ENCODE measurements around the gene FAM193B. TPM values are rescaled to one million over a fixed set of nuclear protein-coding genes. Genes with fewer than 3 reads are reported as not detected.

The FAM193B gene
- polyA plus RNA-seq, 3 donors: 1.6 to 216 (median 1.9) TPM

GRCh38 chr5:177603631-177604030, 49.3 kb upstream of the FAM193B start:
- TF ChIP-seq, protein P1, sequence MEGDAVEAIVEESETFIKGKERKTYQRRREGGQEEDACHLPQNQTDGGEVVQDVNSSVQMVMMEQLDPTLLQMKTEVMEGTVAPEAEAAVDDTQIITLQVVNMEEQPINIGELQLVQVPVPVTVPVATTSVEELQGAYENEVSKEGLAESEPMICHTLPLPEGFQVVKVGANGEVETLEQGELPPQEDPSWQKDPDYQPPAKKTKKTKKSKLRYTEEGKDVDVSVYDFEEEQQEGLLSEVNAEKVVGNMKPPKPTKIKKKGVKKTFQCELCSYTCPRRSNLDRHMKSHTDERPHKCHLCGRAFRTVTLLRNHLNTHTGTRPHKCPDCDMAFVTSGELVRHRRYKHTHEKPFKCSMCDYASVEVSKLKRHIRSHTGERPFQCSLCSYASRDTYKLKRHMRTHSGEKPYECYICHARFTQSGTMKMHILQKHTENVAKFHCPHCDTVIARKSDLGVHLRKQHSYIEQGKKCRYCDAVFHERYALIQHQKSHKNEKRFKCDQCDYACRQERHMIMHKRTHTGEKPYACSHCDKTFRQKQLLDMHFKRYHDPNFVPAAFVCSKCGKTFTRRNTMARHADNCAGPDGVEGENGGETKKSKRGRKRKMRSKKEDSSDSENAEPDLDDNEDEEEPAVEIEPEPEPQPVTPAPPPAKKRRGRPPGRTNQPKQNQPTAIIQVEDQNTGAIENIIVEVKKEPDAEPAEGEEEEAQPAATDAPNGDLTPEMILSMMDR (IDR thresholded peaks at IDR 0.05): no peak
- Histone ChIP-seq H3K4me2 (replicated peaks; ENCODE audit: extremely low read depth, low read length, poor library complexity, severe bottlenecking) (no peak overlapping the region), H3K79me2 (ENCODE audit: insufficient read depth, low read length) (peaks cover 15% of the 10 kb centered on the region), H3K4me1 (ENCODE audit: control insufficient read depth in 1 of 2, insufficient read depth in 2 of 2, low read length in 2 of 2) (peaks cover 17 to 23% of the 10 kb centered on the region in 2 donors), H3K9ac (ENCODE audit: insufficient read depth, low read length, poor library complexity, severe bottlenecking) (no peak overlapping the region), H2AFZ (ENCODE audit: insufficient read depth, low read depth, low read length, poor library complexity, severe bottlenecking) (no peak overlapping the region), H3K9me3 (replicated peaks in 1 of 2; ENCODE audit: control insufficient read depth in 1 of 2, insufficient read depth in 1 of 2, low read length in 2 of 2) (no peaks in the 10 kb centered on the region), H3K36me3 (replicated peaks in 1 of 2; ENCODE audit: control insufficient read depth in 1 of 2, insufficient read depth in 2 of 2, low read length in 2 of 2) (peaks cover 4 to 25% of the 10 kb centered on the region in 2 donors), H3K27me3 (ENCODE audit: control insufficient read depth in 2 of 2, insufficient read depth in 2 of 2, low read length in 2 of 2) (no peaks in the 10 kb centered on the region), H4K20me1 (ENCODE audit: insufficient read depth, low read length) (peaks cover 26% of the 10 kb centered on the region), H3K4me3 (replicated peaks in 1 of 3; ENCODE audit: low read depth in 2 of 3, low read length in 3 of 3) (no peak overlapping the region), H3K27ac (ENCODE audit: low read depth in 1 of 2, low read length in 2 of 2) (no peak overlapping the region)
- Mint-ChIP-seq H3K4me1 (peaks cover 25% of the 10 kb centered on the region), H3K27me3 (ENCODE audit: low read depth in 3 of 3) (peaks cover 0 to 5% (median 3%) of the 10 kb centered on the region in 3 donors), H3K36me3 (peaks cover 26 to 29% of the 10 kb centered on the region in 2 donors), H3K4me3 (no peak overlapping the region), H3K9me3 (peaks cover 0 to 2% (median 0%) of the 10 kb centered on the region in 7 donors), H3K27ac (peak overlapping the region in 1 of 7 donors; percentile 6)
- intact Hi-C loops (cut with micrococcal nuclease): no loop called here
- no peak for DNase-seq
- 87% methylated on average over 8 of the region's 8 CpGs for WGBS (ENCODE audit: insufficient coverage)

DNA sequence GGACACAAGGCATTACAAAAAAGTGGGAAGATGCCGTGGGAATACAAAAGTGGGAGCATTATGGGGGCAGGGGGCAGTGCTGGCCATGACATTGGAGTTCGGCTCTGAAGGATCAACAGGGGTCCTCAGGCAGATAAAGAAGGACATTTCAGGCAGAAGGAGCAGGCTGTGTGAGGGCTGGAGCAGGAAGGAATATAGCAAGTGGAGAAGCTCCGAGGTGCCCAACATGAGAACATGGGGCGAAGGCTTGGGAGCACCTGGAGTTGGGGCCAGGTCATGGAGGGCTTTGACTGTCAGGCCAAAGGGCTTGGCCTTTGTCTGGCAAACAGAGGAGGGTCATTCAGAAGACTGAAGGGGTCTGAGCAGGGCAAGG, 48.1 kb upstream of the FAM193B start:
- no peaks in the 10 kb centered on the region for H3K27me3 ChIP-seq (ENCODE audit: control insufficient read depth in 2 of 2, insufficient read depth in 2 of 2, low read length in 2 of 2)
- Mint-ChIP-seq H3K4me1 (peaks cover 30% of the 10 kb centered on the region), H3K36me3 (peaks cover 26 to 27% of the 10 kb centered on the region in 2 donors), H3K27me3 (ENCODE audit: low read depth in 3 of 3) (peaks cover 0 to 5% (median 1%) of the 10 kb centered on the region in 3 donors), H3K9me3 (peaks cover 0 to 2% (median 0%) of the 10 kb centered on the region in 7 donors), H3K4me3 (no peak overlapping the region), H3K27ac (peak overlapping the region in 1 of 7 donors; percentile 17)
- WGBS (ENCODE audit: insufficient coverage): 96% methylated on average over 4 of the region's 4 CpGs
- H3K4me1 ChIP-seq (ENCODE audit: control insufficient read depth in 1 of 2, insufficient read depth in 2 of 2, low read length in 2 of 2): peaks cover 19 to 23% of the 10 kb centered on the region in 2 donors
- H4K20me1 ChIP-seq (ENCODE audit: insufficient read depth, low read length): peaks cover 18% of the 10 kb centered on the region
- peaks cover 4 to 25% of the 10 kb centered on the region in 2 donors for H3K36me3 ChIP-seq (replicated peaks in 1 of 2; ENCODE audit: control insufficient read depth in 1 of 2, insufficient read depth in 2 of 2, low read length in 2 of 2)
- H3K4me3 ChIP-seq (replicated peaks in 1 of 3; ENCODE audit: low read depth in 2 of 3, low read length in 3 of 3): no peak overlapping the region
- H3K4me2 ChIP-seq (replicated peaks; ENCODE audit: extremely low read depth, low read length, poor library complexity, severe bottlenecking): no peak overlapping the region
- TF ChIP-seq, protein P1 (IDR thresholded peaks at IDR 0.05): no peak
- intact Hi-C loops (cut with micrococcal nuclease): no loop called here
- no peak overlapping the region for H3K9ac ChIP-seq (ENCODE audit: insufficient read depth, low read length, poor library complexity, severe bottlenecking)
- H3K9me3 ChIP-seq (replicated peaks in 1 of 2; ENCODE audit: control insufficient read depth in 1 of 2, insufficient read depth in 1 of 2, low read length in 2 of 2): no peaks in the 10 kb centered on the region
- H3K27ac ChIP-seq (ENCODE audit: low read depth in 1 of 2, low read length in 2 of 2): no peak overlapping the region
- no peak overlapping the region for H2AFZ ChIP-seq (ENCODE audit: insufficient read depth, low read depth, low read length, poor library complexity, severe bottlenecking)
- H3K79me2 ChIP-seq (ENCODE audit: insufficient read depth, low read length): peaks cover 15% of the 10 kb centered on the region
- no peak for DNase-seq

All from CD14-positive monocyte (primary cell).